Esophagus (tissue), 2 donors: Measurements from ENCODE around the gene GNA14. TPM values are rescaled to one million over a fixed set of nuclear protein-coding genes. Genes with fewer than 3 reads are reported as not detected.

ENCODE experiments used
- H3K27ac ChIP-seq, 2 donors: one replicate each; pipeline ENCODE4 v1.5.1; 2013; ENCODE audit warnings: low read depth in 2 of 2, mild to moderate bottlenecking in 2 of 2, inconsistent platforms in 1 of 2, low read length in 1 of 2, moderate library complexity in 1 of 2
- H3K27me3 ChIP-seq, 2 donors: one replicate each; pipeline ENCODE4 v1.6.1; 2013; ENCODE audit warnings: low read length in 2 of 2, control low read depth in 1 of 2, mild to moderate bottlenecking in 1 of 2; ENCODE audit not compliant: insufficient read depth in 2 of 2, control insufficient read depth in 1 of 2
- H3K36me3 ChIP-seq, 2 donors: one replicate each; pipeline ENCODE4 v1.6.1; 2013; ENCODE audit warnings: low read length in 1 of 2; ENCODE audit not compliant: control insufficient read depth in 2 of 2, insufficient read depth in 2 of 2
- H3K4me1 ChIP-seq, 2 donors: one replicate each; pipeline ENCODE4 v1.6.1; 2013; ENCODE audit warnings: low read length in 1 of 2; ENCODE audit not compliant: control insufficient read depth in 2 of 2, insufficient read depth in 2 of 2
- H3K4me3 ChIP-seq, 2 donors: one replicate each; pipeline ENCODE4 v1.5.1; 2013; ENCODE audit warnings: low read length in 2 of 2, mild to moderate bottlenecking in 2 of 2, low read depth in 1 of 2, moderate library complexity in 1 of 2
- H3K9me3 ChIP-seq, 2 donors: one replicate each; pipeline ENCODE4 v1.6.1; 2013; ENCODE audit warnings: mild to moderate bottlenecking in 2 of 2, low read depth in 1 of 2, low read length in 1 of 2, moderate library complexity in 1 of 2; ENCODE audit not compliant: control insufficient read depth in 2 of 2, insufficient read depth in 1 of 2
- WGBS, 2 donors: extraction: QIAGEN DNeasy Blood & Tissue Kit; methylation state at CpG; one replicate each; pipeline ENCODE4 v1.1.7; 2013; 5-methylcytosine and 5-hydroxymethylcytosine counted together
- polyA plus RNA-seq, 2 donors: library from polyadenylated mRNA; stranded (reverse); fragments of 200-250 nt; gene quantifications; one replicate each; pipeline ENCODE4 v1.2.3, GENCODE V29; 2013
- donor health status: healthy with polysubstance abuse.
- donor health status: Bipolar disorder and iron deficiency.

The GNA14 gene
- polyA plus RNA-seq, 2 donors = 0.94 to 1.9 TPM

GRCh38 chr9:77488439-77489126, 159.5 kb downstream of the GNA14 start:
- H3K4me3 ChIP-seq = no peak overlapping the region
- no peak overlapping the region for H3K27ac ChIP-seq
- H3K9me3 ChIP-seq = peaks cover 0 to 3% of the 10 kb centered on the region in 2 donors
- no peaks in the 10 kb centered on the region for H3K36me3 ChIP-seq
- 58 to 65% methylated on average over 1 of the region's 1 CpG for WGBS, 2 donors
- peaks cover 0 to 2% of the 10 kb centered on the region in 2 donors for H3K4me1 ChIP-seq
- no peaks in the 10 kb centered on the region for H3K27me3 ChIP-seq

- WGBS, 2 donors = 37 to 41% methylated on average over 1 of the region's 1 CpG
- Histone ChIP-seq H3K4me3 (no peak overlapping the region), H3K27me3 (no peaks in the 10 kb centered on the region), H3K36me3 (no peaks in the 10 kb centered on the region), H3K9me3 (peaks cover 0 to 3% of the 10 kb centered on the region in 2 donors), H3K4me1 (peaks cover 0 to 2% of the 10 kb centered on the region in 2 donors), H3K27ac (no peak overlapping the region)
These were observed 161.2 kb downstream of the GNA14 start for GRCh38 chr9:77486968-77487367.

GRCh38 chr9:77486463-77486862, 161.7 kb downstream of the GNA14 start:
- Histone ChIP-seq H3K27ac (no peak overlapping the region), H3K27me3 (no peaks in the 10 kb centered on the region), H3K4me1 (peaks cover 0 to 2% of the 10 kb centered on the region in 2 donors), H3K36me3 (no peaks in the 10 kb centered on the region), H3K9me3 (peaks cover 0 to 3% of the 10 kb centered on the region in 2 donors), H3K4me3 (no peak overlapping the region)

- H3K27me3 ChIP-seq = no peaks in the 10 kb centered on the region
- 76 to 79% methylated on average over 9 of the region's 9 CpGs for WGBS, 2 donors
- H3K4me3 ChIP-seq = no peak overlapping the region
- H3K27ac ChIP-seq = no peak overlapping the region
- H3K9me3 ChIP-seq = no peaks in the 10 kb centered on the region
- H3K36me3 ChIP-seq = no peaks in the 10 kb centered on the region
- H3K4me1 ChIP-seq = no peaks in the 10 kb centered on the region
These were observed 172.3 kb downstream of the GNA14 start for GRCh38 chr9:77475641-77476473.

GRCh38 chr9:77474936-77475335, 173.2 kb downstream of the GNA14 start:
- WGBS, 2 donors = 86 to 89% methylated on average over 3 of the region's 3 CpGs
- Histone ChIP-seq H3K4me3 (no peak overlapping the region), H3K9me3 (no peaks in the 10 kb centered on the region), H3K27me3 (no peaks in the 10 kb centered on the region), H3K36me3 (no peaks in the 10 kb centered on the region), H3K27ac (no peak overlapping the region), H3K4me1 (no peaks in the 10 kb centered on the region)

GRCh38 chr9:77472646-77473045, 175.5 kb downstream of the GNA14 start:
- H3K36me3 ChIP-seq = no peaks in the 10 kb centered on the region
- 85 to 90% methylated on average over 3 of the region's 3 CpGs for WGBS, 2 donors
- H3K27me3 ChIP-seq = no peaks in the 10 kb centered on the region
- no peak overlapping the region for H3K4me3 ChIP-seq
- H3K4me1 ChIP-seq = no peaks in the 10 kb centered on the region
- H3K27ac ChIP-seq = no peak overlapping the region
- no peaks in the 10 kb centered on the region for H3K9me3 ChIP-seq

GRCh38 chr9:77471572-77471971, 176.6 kb downstream of the GNA14 start:
- no peaks in the 10 kb centered on the region for H3K9me3 ChIP-seq
- no peaks in the 10 kb centered on the region for H3K27me3 ChIP-seq
- no peak overlapping the region for H3K27ac ChIP-seq
- H3K4me3 ChIP-seq = no peak overlapping the region
- no peaks in the 10 kb centered on the region for H3K36me3 ChIP-seq
- WGBS, 2 donors = 94 to 99% methylated on average over 3 of the region's 3 CpGs
- no peaks in the 10 kb centered on the region for H3K4me1 ChIP-seq

GRCh38 chr9:77469515-77470231, 178.4 kb downstream of the GNA14 start:
- Histone ChIP-seq H3K4me3 (no peak overlapping the region), H3K4me1 (no peaks in the 10 kb centered on the region), H3K27ac (no peak overlapping the region), H3K27me3 (no peaks in the 10 kb centered on the region), H3K9me3 (no peaks in the 10 kb centered on the region), H3K36me3 (no peaks in the 10 kb centered on the region)
- WGBS, 2 donors = 61 to 63% methylated on average over 5 of the region's 5 CpGs

GRCh38 chr9:77464661-77465060, 183.5 kb downstream of the GNA14 start:
- no peaks in the 10 kb centered on the region for H3K4me1 ChIP-seq
- H3K27me3 ChIP-seq = no peaks in the 10 kb centered on the region
- H3K36me3 ChIP-seq = no peaks in the 10 kb centered on the region
- H3K4me3 ChIP-seq = no peak overlapping the region
- WGBS, 2 donors = 65 to 87% methylated on average over 3 of the region's 3 CpGs
- H3K9me3 ChIP-seq = no peaks in the 10 kb centered on the region
- H3K27ac ChIP-seq = no peak overlapping the region
